HEK293 (cell line): ENCODE measurements around the gene ACSS1.
A peak's percentile ranks its signal among the peaks of the same experiment; 100 is the strongest.

Source experiments
- CTCF ChIA-PET: fragments of 350-600 bp; formaldehyde crosslinking; extraction: SDS; loops from one replicate; lab custom pipeline; 2021; ENCODE audit warnings: antibody characterized with exemption; lab: Yijun Ruan, JAX
- POLR2A ChIA-PET: fragments of 300-600 bp; formaldehyde crosslinking; extraction: SDS; loops from one replicate; lab custom pipeline; 2020; ENCODE audit warnings: antibody characterized with exemption, inconsistent platforms; lab: Yijun Ruan, JAX
- H3K27ac ChIP-seq: fragments of 200-500 bp; sonication (Bioruptor generic); 2 replicates; pipeline ENCODE4 v1.5.1; 2014; ENCODE audit warnings: low read depth, low read length, control low read depth, inconsistent platforms; ENCODE audit errors: extremely low read depth
- H3K36me3 ChIP-seq, 2 experiments: fragments of 200-500 bp in 1 of 2; sonication (Bioruptor generic) in 1 of 2; 1 replicate in 1 of 2; 2 replicates in 1 of 2; pipeline ENCODE4 v1.5.1; 2014 to 2017; ENCODE audit warnings: inconsistent platforms in 2 of 2, low read length in 2 of 2; ENCODE audit not compliant: control insufficient read depth in 2 of 2, insufficient read depth in 1 of 2
- H3K4me1 ChIP-seq: fragments of 200-500 bp; sonication (Bioruptor generic); 2 replicates; pipeline ENCODE4 v1.5.1; 2014; ENCODE audit warnings: mild to moderate bottlenecking, low read length, inconsistent platforms; ENCODE audit not compliant: control insufficient read depth, insufficient read depth
- H3K4me3 ChIP-seq: 2 replicates; pipeline ENCODE4 v1.5.1; 2011; ENCODE audit warnings: low read depth, mild to moderate bottlenecking, control low read depth, low read length, moderate library complexity
- H3K9me3 ChIP-seq: fragments of 200-500 bp; sonication (Bioruptor generic); 2 replicates; pipeline ENCODE4 v1.5.1; 2014; ENCODE audit warnings: low read depth, low read length, inconsistent platforms; ENCODE audit not compliant: control insufficient read depth, insufficient read depth
- CTCF ChIP-seq: fragments of 450-650 bp; formaldehyde crosslinking; IDR thresholded peaks from 2 replicates; pipeline ENCODE4 v1.5.1; 2016; ENCODE audit warnings: missing biosample characterization, missing genetic modification characterization
- IKZF3 ChIP-seq: fragments of 450-650 bp; IDR thresholded peaks from 2 replicates; pipeline ENCODE4 v1.5.0; 2018; ENCODE audit warnings: missing biosample characterization, mild to moderate bottlenecking, missing genetic modification characterization, moderate library complexity
- SALL2 ChIP-seq: fragments of 450-650 bp; formaldehyde crosslinking; IDR thresholded peaks from 2 replicates; pipeline ENCODE4 v1.5.0; 2017; ENCODE audit warnings: missing biosample characterization, mild to moderate bottlenecking, missing genetic modification characterization, borderline replicate concordance
- SCRT1 ChIP-seq: fragments of 450-650 bp; formaldehyde crosslinking; IDR thresholded peaks from 2 replicates; pipeline ENCODE4 v1.5.1; 2016; ENCODE audit warnings: missing biosample characterization, missing genetic modification characterization, borderline replicate concordance
- SCRT2 ChIP-seq: fragments of 450-650 bp; formaldehyde crosslinking; IDR thresholded peaks from 2 replicates; pipeline ENCODE4 v1.5.1; 2016; ENCODE audit warnings: missing biosample characterization, missing genetic modification characterization
- SETDB1 ChIP-seq: IDR thresholded peaks from one replicate; pipeline ENCODE4 v1.6.1; 2017; ENCODE audit warnings: mild to moderate bottlenecking, low read length, moderate library complexity, mixed read lengths; ENCODE audit not compliant: insufficient read length
- SP2 ChIP-seq: fragments of 450-650 bp; formaldehyde crosslinking; IDR thresholded peaks from 2 replicates; pipeline ENCODE4 v1.5.1; 2016; ENCODE audit warnings: missing biosample characterization, missing genetic modification characterization
- TSHZ1 ChIP-seq: fragments of 450-650 bp; formaldehyde crosslinking; IDR thresholded peaks from 2 replicates; pipeline ENCODE4 v1.5.1; 2016; ENCODE audit warnings: missing biosample characterization, missing genetic modification characterization, borderline replicate concordance
- YY1 ChIP-seq: fragments of 450-650 bp; formaldehyde crosslinking; IDR thresholded peaks from 2 replicates; pipeline ENCODE4 v1.5.1; 2018; ENCODE audit warnings: missing biosample characterization, missing genetic modification characterization
- YY2 ChIP-seq: fragments of 450-650 bp; formaldehyde crosslinking; IDR thresholded peaks from 2 replicates; pipeline ENCODE4 v1.5.1; 2016; ENCODE audit warnings: missing biosample characterization, missing genetic modification characterization
- ZBTB20 ChIP-seq: fragments of 450-650 bp; formaldehyde crosslinking; IDR thresholded peaks from 2 replicates; pipeline ENCODE4 v1.5.1; 2016; ENCODE audit warnings: missing biosample characterization, missing genetic modification characterization
- ZFP69B ChIP-seq: fragments of 450-650 bp; formaldehyde crosslinking; IDR thresholded peaks from 2 replicates; pipeline ENCODE4 v1.5.1; 2016; ENCODE audit warnings: missing biosample characterization, missing genetic modification characterization
- ZNF26 ChIP-seq: fragments of 450-650 bp; formaldehyde crosslinking; IDR thresholded peaks from 2 replicates; pipeline ENCODE4 v1.5.1; 2016; ENCODE audit warnings: missing biosample characterization, missing genetic modification characterization
- ZNF302 ChIP-seq: fragments of 450-650 bp; formaldehyde crosslinking; IDR thresholded peaks from 2 replicates; pipeline ENCODE4 v1.5.1; 2016; ENCODE audit warnings: missing biosample characterization, missing genetic modification characterization, low read depth
- ZNF311 ChIP-seq: fragments of 450-650 bp; formaldehyde crosslinking; IDR thresholded peaks from 2 replicates; pipeline ENCODE4 v1.5.1; 2017; ENCODE audit warnings: missing biosample characterization, missing genetic modification characterization, borderline replicate concordance
- ZNF341 ChIP-seq: fragments of 450-650 bp; formaldehyde crosslinking; IDR thresholded peaks from 2 replicates; pipeline ENCODE4; 2016; ENCODE audit warnings: low read depth, missing biosample characterization, missing genetic modification characterization
- ZNF394 ChIP-seq: fragments of 450-650 bp; formaldehyde crosslinking; IDR thresholded peaks from 2 replicates; pipeline ENCODE4 v1.5.1; 2016; ENCODE audit warnings: missing biosample characterization, missing genetic modification characterization, mild to moderate bottlenecking, moderate library complexity, borderline replicate concordance
- ZNF529 ChIP-seq: fragments of 450-650 bp; formaldehyde crosslinking; IDR thresholded peaks from 2 replicates; pipeline ENCODE4 v1.5.1; 2017; ENCODE audit warnings: missing genetic modification characterization, missing biosample characterization; ENCODE audit not compliant: insufficient replicate concordance
- ZNF560 ChIP-seq: fragments of 450-650 bp; formaldehyde crosslinking; IDR thresholded peaks from 2 replicates; pipeline ENCODE4 v1.5.1; 2017; ENCODE audit warnings: missing biosample characterization, missing genetic modification characterization, borderline replicate concordance
- ZNF585B ChIP-seq: fragments of 450-650 bp; formaldehyde crosslinking; IDR thresholded peaks from 2 replicates; pipeline ENCODE4 v1.5.1; 2016; ENCODE audit warnings: missing biosample characterization, missing genetic modification characterization
- ZNF624 ChIP-seq: fragments of 450-650 bp; formaldehyde crosslinking; IDR thresholded peaks from 2 replicates; pipeline ENCODE4 v1.5.1; 2017; ENCODE audit warnings: missing biosample characterization, missing genetic modification characterization
- ZNF639 ChIP-seq: fragments of 450-650 bp; formaldehyde crosslinking; IDR thresholded peaks from 2 replicates; pipeline ENCODE4 v1.5.1; 2016; ENCODE audit warnings: missing biosample characterization, missing genetic modification characterization
- ZNF654 ChIP-seq: fragments of 450-650 bp; formaldehyde crosslinking; IDR thresholded peaks from 2 replicates; pipeline ENCODE4 v1.5.1; 2016; ENCODE audit warnings: low read depth, missing biosample characterization, missing genetic modification characterization
- ZNF658 ChIP-seq: fragments of 450-650 bp; formaldehyde crosslinking; IDR thresholded peaks from 2 replicates; pipeline ENCODE4; 2016; ENCODE audit warnings: missing biosample characterization, missing genetic modification characterization
- ZNF76 ChIP-seq: fragments of 450-650 bp; formaldehyde crosslinking; IDR thresholded peaks from 2 replicates; pipeline ENCODE4; 2016; ENCODE audit warnings: low read depth, missing biosample characterization, missing genetic modification characterization, borderline replicate concordance
- ZNF776 ChIP-seq: fragments of 450-650 bp; formaldehyde crosslinking; IDR thresholded peaks from 2 replicates; pipeline ENCODE4 v1.5.0; 2017; ENCODE audit warnings: missing biosample characterization, missing genetic modification characterization, borderline replicate concordance
- ZNF830 ChIP-seq: fragments of 450-650 bp; IDR thresholded peaks from 2 replicates; pipeline ENCODE4 v1.5.0; 2018; ENCODE audit warnings: missing biosample characterization, missing genetic modification characterization, low read depth, mild to moderate bottlenecking, moderate library complexity

ACSS1 gene

GRCh38 chr20:25077610-25078169 is 19.8 kb upstream of the ACSS1 start (continued):
- TF ChIP-seq ZNF658 (no peak), ZNF529 (no peak), ZNF560 (tag by site-specific recombination) (no peak), YY1 (tag by site-specific recombination) (peak; percentile 59), YY2 (tag by site-specific recombination) (0 out of 2 replicates have a peak, but pooled peaks have one; percentile 65), IKZF3 (tag by site-specific recombination) (0 out of 2 replicates have a peak, but pooled peaks have one; percentile 5), ZNF76 (tag by site-specific recombination) (peak; percentile 68; the same call in 1 of the 2 replicates), ZNF394 (tag by site-specific recombination) (peak; percentile 28; the same call in 1 of the 2 replicates), ZBTB20 (tag by site-specific recombination) (peak; percentile 98)

GRCh38 chr20:25076731-25077609 is 19.0 kb upstream of the ACSS1 start:
- H3K9me3 ChIP-seq: no peaks in the 10 kb centered on the region
- no peak overlapping the region for H3K27ac ChIP-seq
- no peaks in the 10 kb centered on the region for H3K36me3 ChIP-seq
- H3K4me1 ChIP-seq: peaks cover 5% of the 10 kb centered on the region; the same call in 1 of the 2 replicates
- ChIA-PET CTCF (interaction anchor here (0.8 to 1.2 kb wide), 3 partner anchors 28 to 156 kb away, joined by 3 to 4 read pairs (median 3); no protein-coding TSS in a partner anchor), POLR2A (no interaction called here)
- no peak overlapping the region for H3K4me3 ChIP-seq
- TF ChIP-seq ZNF585B (tag by site-specific recombination) (no peak), SETDB1 (no peak), SP2 (tag by site-specific recombination) (no peak), ZNF776 (tag by site-specific recombination) (no peak), CTCF (peak; percentile 51), ZNF341 (tag by site-specific recombination) (no peak), ZFP69B (no peak), ZNF830 (no peak), TSHZ1 (no peak), ZNF624 (no peak), SCRT1 (tag by site-specific recombination) (peak; percentile 64; the same call in 1 of the 2 replicates), ZNF658 (no peak), ZNF654 (tag by site-specific recombination) (0 out of 2 replicates have a peak, but pooled peaks have one; percentile 1), ZNF26 (tag by site-specific recombination) (no peak), ZNF311 (tag by site-specific recombination) (no peak), SCRT2 (tag by site-specific recombination) (peak; percentile 89), SALL2 (tag by site-specific recombination) (no peak), ZNF639 (tag by site-specific recombination) (no peak), ZNF302 (tag by site-specific recombination) (no peak)
